Measurements from ENCODE around the gene DNAJA2. TPM values are rescaled to one million over a fixed set of nuclear protein-coding genes. Genes with fewer than 3 reads are reported as not detected.
A peak's percentile ranks its signal among the peaks of the same experiment; 100 is the strongest.
"Not testable (repeated sequence)": the region's sequence is repeated elsewhere in the genome, so short reads cannot be mapped to it uniquely, and the experiment has no call there.

The DNAJA2 gene
- polyA plus RNA-seq, 4 donors: 69.1 to 99.0 (median 84.0) TPM

- DNase-seq (ENCODE audit: low read depth in 4 of 4, low spot score in 3 of 4): no peak
These were observed 2.5 kb upstream of the DNAJA2 start for GRCh38 chr16:46975908-46976470.

- DNase-seq (ENCODE audit: low read depth in 4 of 4, low spot score in 3 of 4): no peak
These were observed 1.7 kb upstream of the DNAJA2 start for GRCh38 chr16:46975165-46975564.

- DNase-seq (ENCODE audit: low read depth in 4 of 4, low spot score in 3 of 4): no peak
These were observed 878 bp upstream of the DNAJA2 start for GRCh38 chr16:46974352-46974751.

GRCh38 chr16:46973996-46974324, 486 bp upstream of the DNAJA2 start:
- DNase-seq (ENCODE audit: low read depth in 4 of 4, low spot score in 3 of 4): peak in 1 of 4 donors; percentile 3

- no peak for DNase-seq (ENCODE audit: low read depth in 4 of 4, low spot score in 3 of 4)
These were observed 856 bp downstream of the DNAJA2 start for GRCh38 chr16:46972429-46973206.

GRCh38 chr16:46971271-46971670, 2.2 kb downstream of the DNAJA2 start:
- DNase-seq (ENCODE audit: low read depth in 4 of 4, low spot score in 3 of 4): no peak

GRCh38 chr16:46970089-46970488, 3.4 kb downstream of the DNAJA2 start:
- no peak for DNase-seq (ENCODE audit: low read depth in 4 of 4, low spot score in 3 of 4)

- DNase-seq (ENCODE audit: low read depth in 4 of 4, low spot score in 3 of 4): no peak
These were observed 5.4 kb downstream of the DNAJA2 start for GRCh38 chr16:46968063-46968435.

- no peak for DNase-seq (ENCODE audit: low read depth in 4 of 4, low spot score in 3 of 4)
These were observed 10.8 kb downstream of the DNAJA2 start for GRCh38 chr16:46962629-46963028.

GRCh38 chr16:46961373-46962353, 11.8 kb downstream of the DNAJA2 start:
- DNase-seq (ENCODE audit: low read depth in 4 of 4, low spot score in 3 of 4): no peak

GRCh38 chr16:46954562-46954961, 18.9 kb downstream of the DNAJA2 start:
- no peak for DNase-seq (ENCODE audit: low read depth in 4 of 4, low spot score in 3 of 4)

- no peak for DNase-seq (ENCODE audit: low read depth in 4 of 4, low spot score in 3 of 4)
These were observed 23.5 kb downstream of the DNAJA2 start for GRCh38 chr16:46950009-46950408.

- DNase-seq (ENCODE audit: low read depth in 4 of 4, low spot score in 3 of 4): no peak
These were observed 24.1 kb downstream of the DNAJA2 start for GRCh38 chr16:46949241-46949892.

- no peak for DNase-seq (ENCODE audit: low read depth in 4 of 4, low spot score in 3 of 4)
These were observed 24.8 kb downstream of the DNAJA2 start for GRCh38 chr16:46948548-46949166.

GRCh38 chr16:46947900-46948547, 25.4 kb downstream of the DNAJA2 start:
- DNase-seq (ENCODE audit: low read depth in 4 of 4, low spot score in 3 of 4): no peak

GRCh38 chr16:46944713-46945112, 28.8 kb downstream of the DNAJA2 start:
- not testable (repeated sequence) for DNase-seq (ENCODE audit: low read depth in 4 of 4, low spot score in 3 of 4)

- DNase-seq (ENCODE audit: low read depth in 4 of 4, low spot score in 3 of 4): no peak
These were observed 35.9 kb downstream of the DNAJA2 start for GRCh38 chr16:46937536-46937935.

- no peak for DNase-seq (ENCODE audit: low read depth in 4 of 4, low spot score in 3 of 4)
These were observed 40.7 kb downstream of the DNAJA2 start for GRCh38 chr16:46932802-46933201.

GRCh38 chr16:46930861-46931260, 42.6 kb downstream of the DNAJA2 start:
- no peak for DNase-seq (ENCODE audit: low read depth in 4 of 4, low spot score in 3 of 4)
